Neuronal stem cell (in vitro differentiated cells): ENCODE data around the gene TICRR.
A peak's percentile ranks its signal among the peaks of the same experiment; 100 is the strongest.
"Not testable (repeated sequence)": the region's sequence is repeated elsewhere in the genome, so short reads cannot be mapped to it uniquely, and the experiment has no call there.

Source experiments
- DNase-seq: peaks from one replicate; pipeline ENCODE4 v3.0.0-alpha.2; 2013; ENCODE audit warnings: low spot score
- H2AFZ ChIP-seq: one replicate; pipeline ENCODE4 v1.6.1; 2013; ENCODE audit warnings: mild to moderate bottlenecking, low read length, inconsistent platforms
- H2AK5ac ChIP-seq: 2 replicates; pipeline ENCODE4 v1.6.1; 2013; ENCODE audit warnings: low read depth, mild to moderate bottlenecking, inconsistent platforms, low read length, moderate library complexity, mixed read lengths
- H2BK120ac ChIP-seq: 2 replicates; pipeline ENCODE4 v1.6.1; 2013; ENCODE audit warnings: low read depth, mild to moderate bottlenecking, inconsistent platforms, low read length, moderate library complexity, mixed read lengths
- H2BK12ac ChIP-seq: one replicate; pipeline ENCODE4 v1.6.1; 2013; ENCODE audit warnings: low read length, inconsistent platforms
- H2BK15ac ChIP-seq: 2 replicates; pipeline ENCODE4 v1.6.1; 2013; ENCODE audit warnings: mild to moderate bottlenecking, low read length, inconsistent platforms, mixed read lengths
- H2BK5ac ChIP-seq: one replicate; pipeline ENCODE4 v1.6.1; 2013; ENCODE audit warnings: inconsistent platforms, mild to moderate bottlenecking, low read length, moderate library complexity
- H3K14ac ChIP-seq: one replicate; pipeline ENCODE4 v1.6.1; 2013; ENCODE audit warnings: low read length, inconsistent platforms
- H3K18ac ChIP-seq: 2 replicates; pipeline ENCODE4 v1.6.1; 2013; ENCODE audit warnings: low read length, inconsistent platforms
- H3K23ac ChIP-seq: 2 replicates; pipeline ENCODE4 v1.6.1; 2013; ENCODE audit warnings: low read depth, mild to moderate bottlenecking, mixed read lengths, low read length, inconsistent platforms; ENCODE audit not compliant: poor library complexity
- H3K27ac ChIP-seq: replicated peaks from 3 replicates; pipeline ENCODE4 v1.5.1; 2013; ENCODE audit warnings: low read length, inconsistent platforms
- H3K27me3 ChIP-seq, 3 experiments: 2 replicates each; pipeline ENCODE4 v1.6.1; 2013; ENCODE audit warnings: low read length in 3 of 3, mild to moderate bottlenecking in 2 of 3, inconsistent platforms in 1 of 3, low read depth in 1 of 3, mixed read lengths in 1 of 3, moderate library complexity in 1 of 3; ENCODE audit not compliant: control insufficient read depth in 3 of 3, insufficient read depth in 3 of 3
- H3K36me3 ChIP-seq, 2 donors: replicated peaks in 1 of 2; 2 replicates each; pipeline ENCODE4 v1.6.1; 2013; ENCODE audit warnings: low read length in 2 of 2; ENCODE audit not compliant: control insufficient read depth in 2 of 2, insufficient read depth in 2 of 2
- H3K4ac ChIP-seq: 2 replicates; pipeline ENCODE4 v1.6.1; 2013; ENCODE audit warnings: inconsistent platforms, mild to moderate bottlenecking, low read length, moderate library complexity
- H3K4me1 ChIP-seq, 2 donors: 1 replicate in 1 of 2; 2 replicates in 1 of 2; pipeline ENCODE4 v1.6.1; 2013; ENCODE audit warnings: low read length in 2 of 2, low read depth in 1 of 2; ENCODE audit not compliant: control insufficient read depth in 2 of 2, insufficient read depth in 1 of 2
- H3K4me2 ChIP-seq: one replicate; pipeline ENCODE4 v1.6.1; 2013; ENCODE audit warnings: mild to moderate bottlenecking, low read length, inconsistent platforms; ENCODE audit not compliant: insufficient read depth, poor library complexity, severe bottlenecking
- H3K4me3 ChIP-seq, 2 donors: 2 replicates each; pipeline ENCODE4 v1.5.1; 2013; ENCODE audit warnings: low read length in 2 of 2, mild to moderate bottlenecking in 2 of 2, inconsistent platforms in 1 of 2, moderate library complexity in 1 of 2
- H3K79me1 ChIP-seq: one replicate; pipeline ENCODE4 v1.6.1; 2013; ENCODE audit warnings: low read depth, mild to moderate bottlenecking, inconsistent platforms, low read length, moderate library complexity
- H3K9ac ChIP-seq: one replicate; pipeline ENCODE4 v1.6.1; 2013; ENCODE audit warnings: mild to moderate bottlenecking, low read depth, low read length, inconsistent platforms; ENCODE audit not compliant: poor library complexity
- H3K9me3 ChIP-seq, 2 donors: replicated peaks in 1 of 2; 2 replicates each; pipeline versions ENCODE3 to v1.6.1; 2013; ENCODE audit warnings: low read length in 2 of 2, mild to moderate bottlenecking in 2 of 2, inconsistent platforms in 1 of 2, low read depth in 1 of 2, mixed read lengths in 1 of 2, moderate library complexity in 1 of 2; ENCODE audit not compliant: control insufficient read depth in 2 of 2, insufficient read depth in 1 of 2
- H4K8ac ChIP-seq: one replicate; pipeline ENCODE4 v1.6.1; 2013; ENCODE audit warnings: low read depth, mild to moderate bottlenecking, inconsistent platforms, low read length, moderate library complexity
- H4K91ac ChIP-seq: one replicate; pipeline ENCODE4 v1.6.1; 2013; ENCODE audit warnings: low read length, low read depth, mild to moderate bottlenecking, inconsistent platforms; ENCODE audit not compliant: poor library complexity
- WGBS, 2 donors: extraction: QIAGEN DNeasy Blood & Tissue Kit; methylation state at CpG; one replicate each; pipeline ENCODE4 v1.1.7; 2013; ENCODE audit warnings: missing lambda C conversion rate in 2 of 2, mixed read lengths in 1 of 2; ENCODE audit not compliant: insufficient read length in 2 of 2, insufficient replicate concordance in 1 of 2; ENCODE audit errors: extremely low coverage in 2 of 2; 5-methylcytosine and 5-hydroxymethylcytosine counted together

TICRR gene

DNA sequence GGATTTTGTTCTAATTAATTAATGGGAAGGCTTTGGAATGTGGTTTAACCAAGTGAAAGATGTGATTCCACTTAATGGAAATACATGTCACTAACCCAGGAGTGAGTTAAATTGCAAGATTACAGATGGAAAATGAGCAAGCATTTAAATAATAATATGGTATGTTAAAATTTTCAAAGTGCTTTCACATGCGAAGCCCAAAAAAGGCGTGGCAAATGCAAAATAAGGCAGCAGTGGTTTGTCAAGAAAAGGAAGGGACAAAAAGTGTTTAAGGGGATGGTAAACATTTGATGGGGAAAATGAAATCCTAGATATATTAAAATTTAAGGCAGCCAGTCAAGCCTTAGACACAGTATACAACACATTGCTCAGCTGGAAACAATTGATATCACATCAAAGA lies 2.9 kb downstream of the TICRR start:
- no peak overlapping the region for H2AK5ac ChIP-seq
- no peak overlapping the region for H3K14ac ChIP-seq
- no peak overlapping the region for H3K18ac ChIP-seq
- H3K27ac ChIP-seq = no peak overlapping the region
- H3K4me2 ChIP-seq = no peak overlapping the region
- H2BK120ac ChIP-seq = no peak overlapping the region
- H3K36me3 ChIP-seq = peaks cover 12 to 67% of the 10 kb centered on the region in 2 donors
- H3K4me1 ChIP-seq = peaks cover 9 to 18% of the 10 kb centered on the region in 2 donors
- H3K4ac ChIP-seq = no peak overlapping the region
- H4K8ac ChIP-seq = no peak overlapping the region
- no peak overlapping the region for H4K91ac ChIP-seq
- H3K27me3 ChIP-seq = no peaks in the 10 kb centered on the region
- peaks cover 12% of the 10 kb centered on the region for H3K79me1 ChIP-seq
- no peak overlapping the region for H3K23ac ChIP-seq
- H2BK12ac ChIP-seq = no peak overlapping the region
- no CpG with 5 or more reads among the region's 2 CpGs for WGBS, 2 donors
- no peak overlapping the region for H2BK5ac ChIP-seq
- no peak overlapping the region for H3K9ac ChIP-seq
- H2AFZ ChIP-seq = peak overlapping the region; percentile 28
- H2BK15ac ChIP-seq = no peak overlapping the region
- DNase-seq = no peak
- H3K4me3 ChIP-seq = peak overlapping the region in 1 of 2 donors; percentile 42
- no peaks in the 10 kb centered on the region for H3K9me3 ChIP-seq

DNA sequence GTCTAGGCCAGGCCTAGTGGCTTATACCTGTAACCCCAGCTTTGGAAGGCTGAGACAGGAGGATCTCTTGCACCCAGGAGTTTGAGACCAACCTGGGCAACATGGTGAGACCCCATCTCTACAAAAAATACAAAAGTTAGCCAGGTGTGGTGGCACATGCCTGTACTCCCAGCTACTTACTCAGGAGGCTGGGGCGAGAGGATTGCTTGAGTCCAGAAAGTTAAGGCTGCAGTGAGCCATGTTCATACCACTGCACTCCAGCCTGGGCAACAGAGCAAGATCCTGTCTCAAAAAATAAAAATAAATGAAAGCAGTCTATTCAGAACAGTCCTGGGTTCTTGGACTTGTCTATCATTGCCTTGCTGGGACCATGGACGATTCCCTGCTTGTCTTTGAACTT lies 5.5 kb downstream of the TICRR start:
- H3K4me3 ChIP-seq, H2AFZ ChIP-seq, H3K14ac ChIP-seq, H2AK5ac ChIP-seq, H2BK12ac ChIP-seq, DNase-seq, H4K91ac ChIP-seq, H2BK120ac ChIP-seq, H3K27me3 ChIP-seq, H3K4me2 ChIP-seq, H2BK15ac ChIP-seq, H3K9me3 ChIP-seq, H3K4ac ChIP-seq, H3K79me1 ChIP-seq, H3K27ac ChIP-seq, H2BK5ac ChIP-seq, H3K23ac ChIP-seq, H3K18ac ChIP-seq, H3K9ac ChIP-seq, H4K8ac ChIP-seq: not testable (repeated sequence)
- Histone ChIP-seq H3K4me1 (peaks cover 9 to 18% of the 10 kb centered on the region in 2 donors), H3K36me3 (peaks cover 24 to 93% of the 10 kb centered on the region in 2 donors)
- WGBS, 2 donors = no CpG with 5 or more reads among the region's 2 CpGs

DNA sequence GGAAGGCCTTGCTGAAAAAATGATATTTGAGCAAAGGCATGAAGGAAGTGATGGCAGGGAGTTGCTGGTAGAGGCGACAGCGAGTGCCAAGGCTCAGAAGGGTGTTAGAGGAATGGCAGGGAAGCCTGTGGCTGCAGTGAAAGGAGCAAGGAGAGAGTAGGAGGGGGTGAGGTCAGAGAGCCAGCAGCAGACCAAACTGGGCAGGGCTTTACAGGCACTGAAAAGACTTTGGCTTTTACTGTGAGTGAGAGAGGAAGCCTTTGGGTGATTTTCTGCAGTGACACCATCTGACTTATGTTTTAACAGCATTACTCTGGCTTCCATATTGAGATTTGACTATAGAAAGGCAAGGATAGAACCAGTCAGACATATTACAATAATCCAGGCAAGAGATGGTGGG lies 11.4 kb downstream of the TICRR start:
- no peak overlapping the region for H2BK15ac ChIP-seq
- H3K9me3 ChIP-seq = no peaks in the 10 kb centered on the region
- no peak overlapping the region for H3K4me2 ChIP-seq
- H2AFZ ChIP-seq = no peak overlapping the region
- peaks cover 2% of the 10 kb centered on the region for H3K79me1 ChIP-seq
- no peak overlapping the region for H2BK120ac ChIP-seq
- peaks cover 48 to 98% of the 10 kb centered on the region in 2 donors for H3K36me3 ChIP-seq
- no peak overlapping the region for H4K8ac ChIP-seq
- no peak overlapping the region for H4K91ac ChIP-seq
- no peak overlapping the region for H3K23ac ChIP-seq
- H3K4me1 ChIP-seq = no peaks in the 10 kb centered on the region
- DNase-seq = no peak
- no peak overlapping the region for H2BK5ac ChIP-seq
- no peak overlapping the region for H3K18ac ChIP-seq
- H2AK5ac ChIP-seq = no peak overlapping the region
- H3K27ac ChIP-seq = no peak overlapping the region
- WGBS, 2 donors = no CpG with 5 or more reads among the region's 2 CpGs
- H3K14ac ChIP-seq = no peak overlapping the region
- H2BK12ac ChIP-seq = no peak overlapping the region
- no peak overlapping the region for H3K4me3 ChIP-seq
- no peak overlapping the region for H3K9ac ChIP-seq
- H3K4ac ChIP-seq = no peak overlapping the region
- no peaks in the 10 kb centered on the region for H3K27me3 ChIP-seq

DNA sequence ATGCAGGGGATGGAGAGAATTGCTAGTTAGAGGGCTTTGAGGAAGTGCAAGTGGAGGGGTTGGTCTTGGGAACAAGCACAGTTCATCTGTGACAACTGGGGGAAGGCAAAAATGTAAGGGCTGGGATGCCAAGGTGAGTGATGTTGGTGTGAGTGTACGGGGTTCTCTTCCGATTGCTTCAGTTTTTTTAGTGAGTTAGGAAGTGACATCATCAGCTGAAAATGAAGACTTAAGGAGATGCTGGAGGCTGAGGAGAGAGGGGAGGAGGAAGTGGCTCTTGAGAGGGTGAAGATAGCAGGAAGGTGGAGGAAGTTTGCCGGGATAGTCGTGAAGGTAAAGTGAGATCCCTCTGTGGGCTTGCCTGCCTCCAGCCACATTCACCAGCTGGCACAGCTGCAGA lies 12.7 kb downstream of the TICRR start:
- H2BK12ac ChIP-seq = no peak overlapping the region
- DNase-seq = no peak
- H3K36me3 ChIP-seq = peaks cover 48 to 98% of the 10 kb centered on the region in 2 donors
- no peak overlapping the region for H3K27ac ChIP-seq
- H3K14ac ChIP-seq = no peak overlapping the region
- H3K4me1 ChIP-seq = no peaks in the 10 kb centered on the region
- H2BK5ac ChIP-seq = no peak overlapping the region
- H3K79me1 ChIP-seq = peaks cover 2% of the 10 kb centered on the region
- H4K8ac ChIP-seq = no peak overlapping the region
- H3K4ac ChIP-seq = peak overlapping the region; percentile 57
- H3K23ac ChIP-seq = no peak overlapping the region
- H3K4me2 ChIP-seq = no peak overlapping the region
- no peak overlapping the region for H4K91ac ChIP-seq
- no peak overlapping the region for H3K4me3 ChIP-seq
- no CpG with 5 or more reads among the region's 4 CpGs for WGBS, 2 donors
- no peaks in the 10 kb centered on the region for H3K9me3 ChIP-seq
- H2AK5ac ChIP-seq = no peak overlapping the region
- no peak overlapping the region for H3K18ac ChIP-seq
- no peak overlapping the region for H3K9ac ChIP-seq
- H2BK15ac ChIP-seq = no peak overlapping the region
- no peaks in the 10 kb centered on the region for H3K27me3 ChIP-seq
- H2AFZ ChIP-seq = no peak overlapping the region
- no peak overlapping the region for H2BK120ac ChIP-seq
